CD4-positive, alpha-beta T cell treated with Interleukin-2 at 100 ng/mL for 4 hours (primary cell): ENCODE results near the gene COL8A1.
A peak's percentile ranks its signal among the peaks of the same experiment; 100 is the strongest.
"Not testable (repeated sequence)": the region's sequence is repeated elsewhere in the genome, so short reads cannot be mapped to it uniquely, and the experiment has no call there.

ENCODE experiments used
- DNase-seq: peaks from one replicate; pipeline ENCODE4 v3.0.0-alpha.2; 2020; ENCODE audit warnings: low spot score

The COL8A1 gene

DNA sequence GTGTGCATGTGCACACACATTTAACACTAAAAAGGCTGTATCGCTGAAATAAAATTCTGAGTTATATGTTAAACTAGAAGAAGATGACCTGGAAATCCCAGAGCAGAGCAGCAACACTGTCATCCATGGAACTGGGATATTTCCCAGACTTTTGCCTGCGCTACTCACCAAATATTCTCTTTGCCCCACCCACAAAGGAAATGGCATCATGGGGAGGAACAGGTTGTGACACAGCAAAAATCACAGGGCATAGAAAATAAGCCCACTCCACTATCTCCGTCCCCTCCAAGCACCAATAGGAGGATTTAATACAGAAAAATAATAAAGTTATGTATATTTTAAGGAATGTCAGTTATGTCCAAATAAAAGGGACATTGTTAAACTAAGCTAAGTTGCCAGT lies 71.7 kb downstream of the COL8A1 start:
- no peak for DNase-seq

DNA sequence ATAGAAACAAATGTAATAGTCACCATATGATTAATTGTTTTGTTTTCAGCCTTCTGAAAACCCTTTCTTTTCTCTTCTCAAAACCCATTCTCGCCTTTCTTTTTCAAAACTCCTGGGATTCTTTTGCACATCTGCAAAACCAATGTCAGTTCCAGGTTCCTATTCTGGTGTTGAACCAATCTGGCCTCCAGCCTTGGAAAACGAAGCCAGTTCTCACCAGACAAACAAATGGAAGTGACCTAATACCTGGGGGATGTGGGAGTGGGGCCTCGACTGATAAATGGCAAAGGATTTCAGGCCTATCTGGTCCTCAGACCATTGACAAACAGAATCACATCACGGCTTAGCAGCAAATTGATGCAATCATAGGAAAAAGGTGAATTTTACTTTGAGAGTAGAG lies 73.0 kb downstream of the COL8A1 start:
- no peak for DNase-seq

GRCh38 chr3:99712291-99712954 lies 74.0 kb downstream of the COL8A1 start:
- no peak for DNase-seq

DNA sequence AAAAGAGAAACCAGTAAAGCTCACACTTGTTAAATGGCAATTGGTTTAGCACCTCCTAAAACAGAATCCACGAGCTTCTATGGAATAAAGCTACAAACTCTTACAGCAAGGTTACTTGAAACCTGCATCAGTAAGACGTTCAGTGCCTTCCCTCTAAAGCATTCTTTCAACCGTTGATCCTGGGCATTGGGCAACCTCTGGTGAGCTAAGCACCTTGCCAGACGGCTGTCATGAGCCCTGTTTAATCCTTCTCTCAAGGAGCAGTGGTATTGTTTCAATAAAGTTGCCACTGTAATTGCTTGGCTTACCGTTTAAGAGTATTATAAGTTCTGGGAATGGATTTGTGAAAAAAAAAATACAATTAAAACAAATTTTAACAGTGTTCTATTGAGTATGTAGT lies 75.0 kb downstream of the COL8A1 start:
- no peak for DNase-seq

DNA sequence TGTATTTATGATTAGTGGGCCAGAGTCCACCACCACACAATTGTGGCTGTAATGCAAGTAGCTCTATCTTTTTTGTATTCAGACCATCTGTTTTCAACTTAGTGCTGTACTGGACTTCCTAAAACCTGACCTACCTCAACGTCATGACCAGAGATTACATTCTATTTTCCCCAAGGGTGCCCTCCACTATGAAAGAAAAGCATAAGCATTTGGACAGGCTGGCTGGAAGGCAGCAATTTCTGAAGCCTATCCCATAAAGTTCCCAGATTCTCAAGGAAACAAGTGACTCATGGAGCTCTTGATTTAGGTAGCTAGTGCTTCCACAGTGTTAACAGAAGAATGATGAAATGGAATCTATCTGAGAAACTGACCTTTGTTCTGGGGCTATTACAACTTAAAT lies 75.8 kb downstream of the COL8A1 start:
- no peak for DNase-seq

DNA sequence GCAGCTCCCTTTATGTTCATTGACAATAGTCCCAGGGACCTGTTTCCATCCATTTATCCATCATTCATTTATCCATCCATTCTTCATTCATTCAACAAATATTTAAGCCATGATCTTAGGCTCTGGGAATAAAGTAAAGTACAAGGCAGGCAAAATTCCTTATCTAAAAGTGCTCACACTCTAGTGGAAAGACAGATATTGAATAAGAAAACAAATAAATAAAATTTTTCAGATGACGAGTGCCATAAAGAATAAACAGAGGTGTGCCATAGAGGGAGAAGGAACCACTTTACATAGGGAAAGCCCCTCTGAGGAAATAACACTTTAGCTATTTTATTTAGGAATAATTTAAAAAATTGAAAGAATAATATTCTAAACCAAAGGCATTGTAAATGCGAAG lies 76.2 kb downstream of the COL8A1 start:
- no peak for DNase-seq

- DNase-seq: no peak
These were observed 78.1 kb downstream of the COL8A1 start for GRCh38 chr3:99716463-99716995.

DNA sequence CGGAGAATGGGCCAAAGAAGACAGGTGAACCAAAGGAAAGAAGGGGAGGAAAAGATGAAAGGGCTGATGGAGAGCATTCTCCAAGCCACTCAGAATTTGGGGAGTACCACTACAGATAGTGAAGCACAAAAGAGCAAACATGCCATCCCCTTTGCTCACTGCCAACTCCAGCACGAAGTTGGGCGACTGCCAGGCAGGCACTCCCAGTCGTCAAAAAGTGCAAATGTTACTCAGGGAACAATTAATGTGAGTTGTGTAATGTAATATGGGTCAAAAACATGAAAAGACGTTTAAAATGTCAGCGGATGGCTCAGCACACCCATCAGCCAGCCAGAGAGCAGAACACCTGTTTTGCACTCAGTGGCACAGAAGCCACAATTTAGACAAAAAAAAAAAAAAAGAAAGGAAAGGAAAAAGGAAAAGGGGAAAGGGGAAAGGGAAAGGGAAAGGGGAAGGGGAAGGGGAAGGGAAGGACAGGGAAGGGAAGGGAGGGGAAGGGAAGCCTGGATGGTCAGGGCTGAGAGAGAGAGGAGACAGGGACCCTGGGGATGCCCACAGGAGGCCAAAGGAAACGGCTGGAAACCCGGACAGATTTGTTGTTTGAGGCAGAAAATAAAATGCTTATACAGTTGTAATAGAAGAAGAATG lies 82.7 kb downstream of the COL8A1 start:
- DNase-seq: no peak

GRCh38 chr3:99721633-99722007 lies 83.2 kb downstream of the COL8A1 start:
- DNase-seq: no peak

DNA sequence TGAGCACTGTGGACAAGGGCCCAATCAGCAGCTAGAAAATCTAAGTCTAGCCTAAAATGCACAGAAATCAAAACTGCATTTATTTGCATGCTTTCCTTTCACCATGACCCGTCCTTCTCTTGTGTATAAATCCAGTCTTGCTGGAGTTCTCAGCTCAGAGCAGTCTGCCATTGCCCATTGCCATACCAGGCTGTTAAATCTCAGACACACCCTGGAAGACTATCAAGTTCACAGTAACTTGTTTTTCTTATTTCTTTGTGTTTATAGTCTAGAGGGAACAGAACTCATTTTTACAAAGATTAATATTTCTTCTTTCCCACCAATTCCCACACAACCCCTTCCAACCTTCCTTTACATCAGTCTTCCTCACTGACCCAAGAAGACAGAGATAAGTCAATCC lies 85.9 kb downstream of the COL8A1 start:
- DNase-seq: no peak

GRCh38 chr3:99730870-99731269 lies 92.5 kb downstream of the COL8A1 start:
- DNase-seq: no peak

DNA sequence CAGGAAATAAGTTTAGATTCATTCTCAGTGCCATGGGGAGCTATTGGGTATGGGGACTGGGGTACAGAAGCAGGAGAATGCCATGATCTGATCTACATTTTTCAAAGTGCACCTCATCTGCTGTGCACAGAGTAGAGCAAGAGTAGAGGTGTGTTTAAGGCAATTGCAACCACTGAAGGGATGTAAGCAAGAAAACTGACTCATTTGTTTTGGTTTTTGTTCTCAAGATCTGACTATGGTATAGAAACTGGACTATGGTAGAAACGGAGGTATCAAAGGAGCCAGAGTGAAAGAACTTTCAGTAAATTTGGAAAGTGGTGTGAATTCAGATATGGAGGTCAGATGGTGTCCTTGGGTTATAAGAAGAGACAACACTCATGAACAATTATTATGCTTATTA lies 93.1 kb downstream of the COL8A1 start:
- no peak for DNase-seq

- DNase-seq: not testable (repeated sequence)
These were observed 102.0 kb downstream of the COL8A1 start for GRCh38 chr3:99740371-99740770.

GRCh38 chr3:99741588-99741987 lies 103.2 kb downstream of the COL8A1 start:
- DNase-seq: no peak

DNA sequence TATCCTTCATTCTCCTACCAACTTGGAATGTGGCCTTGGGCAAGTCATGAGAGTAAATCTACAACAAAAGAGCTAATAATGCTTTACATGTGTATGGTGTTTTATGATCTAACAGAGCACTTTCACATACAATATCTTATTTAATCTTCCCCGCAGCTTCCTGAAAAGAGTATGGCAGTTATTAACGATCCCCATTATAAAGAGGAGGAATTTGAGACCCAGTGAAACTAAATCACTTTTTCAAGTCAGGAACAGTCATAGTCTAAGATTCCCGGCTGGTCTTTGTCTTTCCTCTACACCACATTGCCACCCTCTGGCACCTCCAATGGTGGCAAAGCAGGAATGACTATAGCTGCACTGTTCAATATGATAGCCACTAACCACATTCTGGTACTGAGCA lies 109.5 kb downstream of the COL8A1 start:
- no peak for DNase-seq

DNA sequence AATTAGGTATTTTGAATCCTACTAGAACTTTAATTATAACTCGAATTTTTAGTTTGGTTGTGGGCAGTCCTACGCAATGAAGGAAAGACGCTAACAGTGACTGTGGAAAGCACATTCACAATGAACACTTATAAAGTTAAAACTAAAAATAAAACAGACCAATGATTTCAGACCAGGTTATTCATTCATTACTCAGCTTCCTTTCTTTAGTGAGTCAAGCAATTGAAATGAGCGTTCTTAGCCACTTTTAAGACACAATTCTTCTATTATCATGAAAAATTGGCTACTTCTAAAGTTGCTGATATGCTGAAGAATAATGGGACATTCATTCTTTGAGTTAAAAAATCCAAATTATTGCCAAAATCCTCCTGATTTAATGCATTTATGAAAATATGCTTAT lies 113.3 kb downstream of the COL8A1 start:
- no peak for DNase-seq

DNA sequence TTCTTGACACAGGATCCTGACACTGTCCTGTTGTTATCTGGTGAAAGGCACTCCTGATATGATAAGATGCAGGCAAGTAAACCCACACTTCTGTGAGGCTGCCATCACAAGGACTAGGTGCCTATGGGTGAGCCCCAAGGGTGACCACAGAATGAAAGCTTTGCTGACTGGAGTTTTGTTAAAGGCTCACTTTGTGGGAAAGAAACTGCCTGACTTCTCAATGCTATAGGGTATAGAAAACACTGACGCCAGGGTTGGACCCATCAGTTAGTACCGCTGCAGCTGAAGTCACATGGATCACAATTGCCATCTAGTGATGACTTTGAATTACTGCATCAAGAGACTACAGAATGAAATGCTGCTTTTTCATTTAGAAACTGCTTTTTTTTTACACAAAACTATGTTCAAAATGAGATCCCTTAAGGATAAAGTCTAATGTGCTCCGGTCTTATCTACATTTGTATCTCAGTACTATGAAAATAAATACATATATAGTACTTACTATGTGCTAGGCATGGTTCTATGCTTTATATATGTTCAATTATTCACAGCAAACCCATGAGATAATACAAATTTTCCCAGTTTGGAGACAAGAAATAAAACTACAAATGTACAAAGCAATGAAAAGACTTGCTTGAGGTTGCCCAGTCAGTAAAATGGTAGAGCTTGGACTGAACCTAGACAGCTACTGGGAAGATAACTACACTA lies 115.0 kb downstream of the COL8A1 start:
- DNase-seq: peak; percentile 11

DNA sequence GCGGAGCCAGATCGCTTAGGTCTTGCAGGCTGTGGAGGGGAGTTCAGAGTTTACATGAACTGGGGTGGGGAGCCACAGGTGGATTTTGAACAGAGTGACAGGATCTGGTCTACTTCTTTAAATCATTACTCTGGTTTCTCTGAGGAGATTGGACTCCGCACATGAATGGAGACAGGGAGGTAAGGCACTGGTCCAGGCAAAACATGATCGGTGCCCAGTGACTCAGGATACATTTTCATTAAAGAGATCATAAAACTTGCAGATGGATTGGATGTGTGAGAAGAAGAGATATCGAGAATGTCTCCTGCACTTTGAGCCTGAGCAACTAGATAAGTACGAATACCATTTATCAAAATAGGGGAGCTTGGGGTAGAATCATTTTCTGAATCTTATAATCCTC lies 117.4 kb downstream of the COL8A1 start:
- DNase-seq: no peak

DNA sequence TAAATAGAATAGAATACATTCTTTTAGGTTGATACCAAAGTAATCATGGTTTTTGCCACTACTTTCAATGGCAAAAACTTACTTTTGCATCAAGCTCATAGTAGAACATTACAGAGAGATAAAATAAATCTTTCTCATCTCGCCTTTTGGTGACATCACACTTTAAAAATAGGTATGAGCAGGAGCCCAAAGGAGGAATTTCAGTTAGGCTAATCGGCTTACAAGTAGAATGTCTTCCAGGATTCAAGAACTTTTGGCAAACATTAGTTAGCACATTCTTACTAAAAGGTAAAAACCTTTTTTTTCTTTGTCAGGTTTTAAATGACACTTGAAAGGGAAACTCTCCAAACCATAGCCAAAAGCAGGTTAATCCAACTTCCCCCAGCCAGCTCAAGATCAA lies 119.6 kb downstream of the COL8A1 start:
- DNase-seq: no peak

- no peak for DNase-seq
These were observed 120.2 kb downstream of the COL8A1 start for GRCh38 chr3:99758502-99759177.

- DNase-seq: no peak
These were observed 121.6 kb downstream of the COL8A1 start for GRCh38 chr3:99760031-99760430.

DNA sequence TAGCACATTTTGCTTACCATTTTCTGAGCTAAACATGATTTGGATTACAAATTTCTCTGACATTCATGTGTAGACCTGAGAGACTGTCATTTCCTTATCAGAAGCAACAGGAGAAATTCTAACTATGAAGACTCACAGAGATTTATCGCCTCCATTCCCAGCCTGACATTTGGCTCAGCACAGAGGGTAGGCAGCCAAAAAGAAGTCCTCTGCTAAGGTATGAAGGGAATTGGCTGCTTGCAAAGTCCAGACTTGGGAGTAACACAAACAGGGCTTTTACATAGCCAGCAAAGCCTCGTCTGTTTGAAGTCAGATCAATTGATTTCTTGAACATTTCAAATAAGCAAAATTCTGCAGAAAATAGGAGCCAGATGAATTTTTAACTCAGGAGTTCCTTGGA lies 122.2 kb downstream of the COL8A1 start:
- no peak for DNase-seq
